Nephron progenitor cell (in vitro differentiated cells): ENCODE measurements around the gene MCTP2.

ENCODE experiments used
- DNase-seq: peaks from one replicate; pipeline ENCODE4 v3.0.0; 2021
- H3K27ac Mint-ChIP-seq: 2 replicates; pipeline ENCODE4 v1.8.0; 2021; ENCODE audit warnings: mild to moderate bottlenecking, moderate library complexity, mixed read lengths
- H3K27me3 Mint-ChIP-seq: 2 replicates; pipeline ENCODE4 v1.8.0; 2021; ENCODE audit warnings: mild to moderate bottlenecking, low read depth, mixed read lengths; ENCODE audit not compliant: poor library complexity
- H3K36me3 Mint-ChIP-seq: 2 replicates; pipeline ENCODE4 v1.8.0; 2021; ENCODE audit warnings: low read depth, mixed read lengths
- H3K4me1 Mint-ChIP-seq: 2 replicates; pipeline ENCODE4 v1.8.0; 2021; ENCODE audit warnings: mixed read lengths
- H3K4me3 Mint-ChIP-seq: 2 replicates; pipeline ENCODE4 v1.8.0; 2021; ENCODE audit warnings: mild to moderate bottlenecking, moderate library complexity, mixed read lengths
- H3K9me3 Mint-ChIP-seq: 2 replicates; pipeline ENCODE4 v1.8.0; 2021; ENCODE audit warnings: mild to moderate bottlenecking, moderate library complexity, mixed read lengths
- TF ChIP-seq, protein P1 (sequence below): fragments of 200-600 bp; sonication (generic); IDR thresholded peaks from 2 replicates; pipeline ENCODE4 v1.5.0; 2021; ENCODE audit warnings: antibody characterized with exemption

The MCTP2 gene

DNA sequence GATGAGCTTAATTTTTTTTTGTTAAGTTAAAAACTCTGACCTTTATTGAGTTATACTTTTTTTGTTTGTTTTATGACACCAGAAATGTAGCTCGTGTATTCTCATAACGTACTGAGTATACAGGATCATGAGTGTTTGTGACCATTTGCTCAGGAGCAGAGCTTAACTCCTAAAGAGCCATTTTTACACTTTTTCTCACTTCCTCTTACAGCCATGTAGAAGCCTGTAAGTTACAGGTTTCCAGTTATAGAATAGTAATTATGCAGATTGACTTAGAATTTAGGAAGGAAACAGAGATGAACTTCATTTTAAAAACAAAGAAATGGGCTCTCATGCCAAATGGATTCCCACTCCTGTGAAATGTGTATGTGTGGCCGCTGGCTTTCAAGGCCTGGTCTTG is 151.7 kb downstream of the MCTP2 start:
- H3K4me3 Mint-ChIP-seq: no peak overlapping the region
- no peak for DNase-seq
- peaks cover 4% of the 10 kb centered on the region for H3K27me3 Mint-ChIP-seq
- H3K27ac Mint-ChIP-seq: no peak overlapping the region
- H3K9me3 Mint-ChIP-seq: peaks cover 4% of the 10 kb centered on the region
- TF ChIP-seq, protein P1, sequence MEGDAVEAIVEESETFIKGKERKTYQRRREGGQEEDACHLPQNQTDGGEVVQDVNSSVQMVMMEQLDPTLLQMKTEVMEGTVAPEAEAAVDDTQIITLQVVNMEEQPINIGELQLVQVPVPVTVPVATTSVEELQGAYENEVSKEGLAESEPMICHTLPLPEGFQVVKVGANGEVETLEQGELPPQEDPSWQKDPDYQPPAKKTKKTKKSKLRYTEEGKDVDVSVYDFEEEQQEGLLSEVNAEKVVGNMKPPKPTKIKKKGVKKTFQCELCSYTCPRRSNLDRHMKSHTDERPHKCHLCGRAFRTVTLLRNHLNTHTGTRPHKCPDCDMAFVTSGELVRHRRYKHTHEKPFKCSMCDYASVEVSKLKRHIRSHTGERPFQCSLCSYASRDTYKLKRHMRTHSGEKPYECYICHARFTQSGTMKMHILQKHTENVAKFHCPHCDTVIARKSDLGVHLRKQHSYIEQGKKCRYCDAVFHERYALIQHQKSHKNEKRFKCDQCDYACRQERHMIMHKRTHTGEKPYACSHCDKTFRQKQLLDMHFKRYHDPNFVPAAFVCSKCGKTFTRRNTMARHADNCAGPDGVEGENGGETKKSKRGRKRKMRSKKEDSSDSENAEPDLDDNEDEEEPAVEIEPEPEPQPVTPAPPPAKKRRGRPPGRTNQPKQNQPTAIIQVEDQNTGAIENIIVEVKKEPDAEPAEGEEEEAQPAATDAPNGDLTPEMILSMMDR: no peak
- no peaks in the 10 kb centered on the region for H3K36me3 Mint-ChIP-seq
- peaks cover 32% of the 10 kb centered on the region for H3K4me1 Mint-ChIP-seq

DNA sequence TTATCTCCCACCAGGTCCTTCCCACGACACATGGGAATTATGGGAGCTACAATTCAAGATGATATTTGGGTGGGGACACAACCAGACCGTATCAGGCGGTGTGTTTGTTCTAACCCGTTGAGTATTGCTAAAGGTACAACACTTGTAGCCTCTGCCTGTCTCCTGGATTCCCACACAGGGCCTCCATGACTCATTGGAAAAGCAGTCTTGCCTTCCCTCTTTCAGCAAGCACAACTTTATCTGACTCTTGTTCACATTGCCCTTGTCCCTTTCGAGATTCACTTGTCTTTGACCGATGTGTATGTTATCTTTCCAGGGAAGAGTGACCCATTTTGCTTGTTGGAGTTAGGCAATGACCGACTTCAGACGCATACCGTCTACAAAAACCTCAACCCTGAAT is 152.3 kb downstream of the MCTP2 start:
- no peak overlapping the region for H3K4me3 Mint-ChIP-seq
- peaks cover 4% of the 10 kb centered on the region for H3K9me3 Mint-ChIP-seq
- H3K27me3 Mint-ChIP-seq: peaks cover 5% of the 10 kb centered on the region
- no peaks in the 10 kb centered on the region for H3K36me3 Mint-ChIP-seq
- peaks cover 32% of the 10 kb centered on the region for H3K4me1 Mint-ChIP-seq
- TF ChIP-seq, protein P1: no peak
- no peak for DNase-seq
- H3K27ac Mint-ChIP-seq: no peak overlapping the region

DNA sequence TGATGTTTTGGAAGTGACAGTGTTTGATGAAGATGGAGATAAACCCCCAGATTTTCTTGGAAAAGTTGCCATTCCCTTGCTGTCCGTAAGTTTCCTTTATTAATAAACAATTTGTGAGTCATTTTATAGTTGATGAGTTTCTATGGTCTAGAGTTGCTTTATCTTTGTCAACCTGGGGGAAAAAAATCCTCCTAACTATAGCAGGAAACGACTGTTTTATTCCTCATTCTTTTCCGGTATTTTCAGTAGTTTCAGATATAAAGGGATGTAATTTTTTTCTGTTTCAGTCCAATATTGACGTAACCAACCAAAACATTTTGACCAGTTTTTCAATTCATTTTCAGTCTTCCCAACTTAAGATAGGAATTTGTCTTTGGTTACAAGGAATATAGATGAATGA is 154.1 kb downstream of the MCTP2 start:
- no peaks in the 10 kb centered on the region for H3K36me3 Mint-ChIP-seq
- TF ChIP-seq, protein P1: no peak
- H3K27me3 Mint-ChIP-seq: peaks cover 10% of the 10 kb centered on the region
- peaks cover 4% of the 10 kb centered on the region for H3K9me3 Mint-ChIP-seq
- H3K27ac Mint-ChIP-seq: no peak overlapping the region
- H3K4me1 Mint-ChIP-seq: peaks cover 32% of the 10 kb centered on the region
- DNase-seq: no peak
- no peak overlapping the region for H3K4me3 Mint-ChIP-seq

DNA sequence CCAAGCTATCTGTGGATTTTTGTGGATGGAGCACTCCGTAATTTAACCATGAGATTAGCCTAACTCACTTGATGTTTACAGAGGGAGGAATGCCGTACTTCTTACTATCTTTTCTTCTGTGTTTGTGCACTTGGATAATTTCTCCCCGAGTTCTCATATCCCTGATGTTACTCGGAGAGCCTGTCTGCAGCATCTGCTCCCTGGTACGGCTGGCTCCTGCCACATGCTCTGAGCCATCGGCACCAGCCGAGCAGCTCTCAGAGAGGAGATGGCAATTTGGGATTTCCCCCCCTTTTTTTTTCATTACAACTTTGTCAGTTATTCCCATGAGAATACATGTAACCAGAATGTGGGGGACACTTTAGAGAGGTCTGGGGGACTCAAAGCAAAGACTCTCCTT is 155.0 kb downstream of the MCTP2 start:
- Mint-ChIP-seq H3K4me1 (peaks cover 29% of the 10 kb centered on the region), H3K9me3 (peaks cover 4% of the 10 kb centered on the region), H3K36me3 (no peaks in the 10 kb centered on the region), H3K27me3 (peaks cover 10% of the 10 kb centered on the region), H3K4me3 (no peak overlapping the region), H3K27ac (no peak overlapping the region)
- TF ChIP-seq, protein P1: no peak
- DNase-seq: no peak

DNA sequence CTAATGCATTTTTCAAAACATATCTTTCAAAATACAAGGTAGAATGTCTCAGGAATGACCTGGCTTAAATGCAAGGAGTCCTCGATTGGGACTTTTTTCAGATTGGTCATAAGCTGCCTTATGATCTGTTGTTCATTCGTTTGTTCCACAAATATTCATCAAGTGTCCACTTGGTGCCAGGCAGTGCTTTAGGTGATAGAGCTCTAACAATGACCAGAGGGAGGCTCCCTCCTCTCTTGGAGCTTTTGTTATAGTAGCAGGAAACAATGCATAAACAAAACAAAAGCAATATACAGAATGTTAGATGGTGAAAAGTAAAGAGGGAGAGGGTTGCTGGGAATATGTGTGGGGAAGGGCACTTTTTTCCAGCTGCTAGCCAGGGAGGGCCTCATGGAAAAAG is 156.1 kb downstream of the MCTP2 start:
- no peak overlapping the region for H3K4me3 Mint-ChIP-seq
- peaks cover 10% of the 10 kb centered on the region for H3K27me3 Mint-ChIP-seq
- no peak for DNase-seq
- no peak overlapping the region for H3K27ac Mint-ChIP-seq
- peaks cover 4% of the 10 kb centered on the region for H3K9me3 Mint-ChIP-seq
- H3K4me1 Mint-ChIP-seq: peaks cover 22% of the 10 kb centered on the region
- TF ChIP-seq, protein P1: no peak
- H3K36me3 Mint-ChIP-seq: no peaks in the 10 kb centered on the region

DNA sequence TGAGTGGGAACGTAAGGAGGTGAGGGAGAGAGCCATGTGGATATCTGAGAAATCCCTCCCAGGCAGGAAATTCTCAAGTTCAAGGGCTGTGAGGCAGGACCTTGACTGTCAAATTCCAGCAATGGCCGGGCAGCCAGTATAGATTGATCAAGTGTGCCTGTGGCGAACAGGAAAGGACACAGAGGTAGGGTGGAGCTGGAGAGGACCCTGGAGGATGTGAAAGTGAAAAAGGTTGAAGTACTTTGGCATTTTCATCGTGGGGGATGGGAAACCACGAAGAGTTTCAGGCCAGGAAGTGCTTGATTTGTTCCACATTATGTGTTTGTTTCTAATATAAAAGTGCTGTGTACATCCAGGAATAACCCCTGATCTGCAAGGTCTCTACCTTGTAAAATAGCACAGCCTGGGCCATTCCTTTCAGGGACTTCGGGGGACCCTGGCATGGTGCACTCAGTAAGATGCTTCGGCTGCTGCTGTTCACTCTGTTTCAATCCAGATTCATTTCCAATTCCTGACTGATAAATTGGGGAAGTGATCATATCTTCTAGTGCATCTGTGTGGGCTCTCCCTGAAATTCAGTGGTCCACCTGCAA is 156.6 kb downstream of the MCTP2 start:
- Mint-ChIP-seq H3K36me3 (no peaks in the 10 kb centered on the region), H3K4me3 (no peak overlapping the region), H3K27ac (no peak overlapping the region), H3K9me3 (peaks cover 4% of the 10 kb centered on the region), H3K4me1 (peaks cover 22% of the 10 kb centered on the region), H3K27me3 (peaks cover 10% of the 10 kb centered on the region)
- TF ChIP-seq, protein P1: no peak
- no peak for DNase-seq
